Activated CD4-positive, alpha-beta T cell treated with anti-CD3 and anti-CD28 coated beads for 1 hour (primary cell): ENCODE measurements around the gene PEX7.
"Not testable (repeated sequence)": the region's sequence is repeated elsewhere in the genome, so short reads cannot be mapped to it uniquely, and the experiment has no call there.

Experiments used
- DNase-seq: peaks from one replicate; pipeline ENCODE4 v3.0.0-alpha.2; 2020

Gene PEX7

DNA sequence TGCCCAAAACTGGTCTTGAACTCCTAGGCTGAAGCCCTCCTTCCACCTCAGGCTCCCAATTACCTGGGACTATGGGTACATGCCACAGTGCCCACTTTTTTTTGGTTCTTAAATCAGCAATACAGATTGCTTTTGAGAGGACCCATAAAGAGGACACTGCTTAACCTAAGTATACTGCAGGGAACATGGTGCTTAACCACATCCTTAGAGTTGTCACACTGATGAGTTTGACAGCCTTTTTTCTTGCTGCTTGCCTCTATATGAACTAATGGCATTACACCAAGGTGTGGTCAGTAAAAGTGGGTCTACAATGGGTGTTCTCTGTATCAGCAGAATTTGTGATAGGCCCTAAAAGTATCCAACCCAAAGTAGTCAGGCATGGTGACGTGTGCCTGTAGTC, 92.6 kb downstream of the PEX7 start:
- no peak for DNase-seq

DNA sequence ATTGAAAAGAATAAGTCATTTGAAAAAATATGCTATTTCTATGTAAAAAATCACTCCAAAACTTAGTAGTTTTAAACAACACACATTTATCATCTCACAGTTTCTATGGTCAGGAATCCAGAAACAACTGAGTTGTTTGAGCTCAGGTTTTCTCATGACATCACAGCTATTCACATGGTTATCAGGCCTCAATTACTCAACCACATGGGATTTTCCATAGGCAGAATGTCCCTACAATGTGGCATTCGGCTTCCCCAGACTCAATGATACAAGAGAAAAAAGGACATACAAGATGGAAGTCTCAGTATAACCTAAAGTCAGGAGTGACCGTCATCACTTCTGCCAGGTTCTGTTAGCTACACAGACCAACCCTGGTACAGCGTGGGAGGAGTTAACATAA, 96.3 kb downstream of the PEX7 start:
- no peak for DNase-seq

DNA sequence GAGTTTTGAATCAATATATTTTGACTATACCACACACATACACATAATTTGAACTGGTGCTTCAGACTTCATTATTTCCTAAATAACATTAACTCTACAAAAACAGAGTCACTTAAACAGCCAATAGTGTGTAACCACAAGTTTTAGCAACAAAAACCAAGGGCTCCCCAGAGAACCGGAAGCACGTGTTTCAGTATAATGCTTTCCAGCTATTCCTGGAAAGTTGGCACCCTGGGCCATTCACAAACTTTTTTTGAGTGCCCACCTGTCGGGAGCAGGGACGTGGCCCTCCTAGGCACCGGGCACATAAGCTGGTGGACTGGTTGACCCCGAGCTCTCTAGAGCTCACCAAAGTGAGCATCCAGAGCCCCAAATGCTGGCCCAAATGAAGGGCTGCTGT, 97.8 kb downstream of the PEX7 start:
- no peak for DNase-seq

DNA sequence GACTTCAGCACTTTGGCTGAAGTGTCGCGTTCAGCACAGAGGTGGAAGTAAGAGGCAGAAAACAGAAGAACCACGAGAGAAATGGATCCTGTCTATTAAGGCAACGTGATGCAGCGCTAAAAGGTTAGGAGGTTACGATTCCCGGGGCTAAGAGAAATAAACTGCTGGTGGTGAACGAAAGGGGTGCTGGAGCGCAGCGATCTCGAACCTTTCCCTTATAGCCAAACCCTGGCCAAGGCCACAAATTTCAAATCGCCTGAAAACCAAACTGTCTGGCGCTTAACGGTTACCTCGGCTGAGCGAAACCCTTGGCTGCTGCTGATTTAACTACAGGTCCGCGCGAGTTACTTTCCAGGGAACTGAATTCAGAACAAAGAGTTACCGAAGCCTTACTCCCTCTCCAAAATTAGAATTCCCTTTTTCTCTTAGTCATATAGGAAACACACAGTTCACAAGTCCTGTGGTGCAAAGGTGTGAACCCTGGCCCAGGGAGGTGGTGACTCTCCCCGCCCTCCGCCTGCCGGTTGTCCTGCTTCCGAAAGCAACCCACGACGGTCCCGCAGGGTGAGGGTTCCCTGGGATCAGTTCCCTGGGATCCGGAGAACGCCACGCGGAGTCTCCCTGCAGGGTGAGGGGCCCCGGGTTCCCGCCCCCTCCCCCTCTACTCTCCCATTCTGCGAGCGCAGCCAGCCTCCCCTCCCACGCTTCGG, 98.4 kb downstream of the PEX7 start:
- no peak for DNase-seq

DNA sequence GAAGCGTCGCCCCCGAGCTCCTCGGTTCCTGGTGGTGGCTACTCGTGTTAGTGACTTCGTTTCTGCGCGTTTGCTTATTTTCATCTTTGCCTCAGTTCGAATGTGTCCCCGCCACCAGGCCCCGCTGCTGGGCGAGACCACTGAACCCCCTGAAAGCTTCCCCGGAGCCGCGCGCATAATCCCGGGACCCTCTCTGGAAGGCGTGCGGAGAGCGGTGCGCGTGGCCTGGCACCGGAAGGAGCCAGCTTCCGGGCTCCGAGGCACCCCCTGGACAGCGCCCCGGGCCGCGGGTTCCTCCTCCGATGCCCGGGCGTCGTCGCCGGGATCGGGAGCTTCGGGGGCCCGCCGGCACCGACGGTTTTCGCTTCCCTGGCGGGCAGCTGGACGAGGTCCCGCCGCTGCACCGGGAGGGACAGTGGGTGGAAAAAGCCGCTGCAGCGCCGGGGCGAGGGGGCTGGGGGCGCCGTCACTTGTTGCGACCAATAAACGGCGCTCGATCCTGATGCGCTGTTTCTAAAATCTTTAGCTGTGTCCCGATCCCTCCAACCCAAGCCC, 99.1 kb downstream of the PEX7 start:
- no peak for DNase-seq

DNA sequence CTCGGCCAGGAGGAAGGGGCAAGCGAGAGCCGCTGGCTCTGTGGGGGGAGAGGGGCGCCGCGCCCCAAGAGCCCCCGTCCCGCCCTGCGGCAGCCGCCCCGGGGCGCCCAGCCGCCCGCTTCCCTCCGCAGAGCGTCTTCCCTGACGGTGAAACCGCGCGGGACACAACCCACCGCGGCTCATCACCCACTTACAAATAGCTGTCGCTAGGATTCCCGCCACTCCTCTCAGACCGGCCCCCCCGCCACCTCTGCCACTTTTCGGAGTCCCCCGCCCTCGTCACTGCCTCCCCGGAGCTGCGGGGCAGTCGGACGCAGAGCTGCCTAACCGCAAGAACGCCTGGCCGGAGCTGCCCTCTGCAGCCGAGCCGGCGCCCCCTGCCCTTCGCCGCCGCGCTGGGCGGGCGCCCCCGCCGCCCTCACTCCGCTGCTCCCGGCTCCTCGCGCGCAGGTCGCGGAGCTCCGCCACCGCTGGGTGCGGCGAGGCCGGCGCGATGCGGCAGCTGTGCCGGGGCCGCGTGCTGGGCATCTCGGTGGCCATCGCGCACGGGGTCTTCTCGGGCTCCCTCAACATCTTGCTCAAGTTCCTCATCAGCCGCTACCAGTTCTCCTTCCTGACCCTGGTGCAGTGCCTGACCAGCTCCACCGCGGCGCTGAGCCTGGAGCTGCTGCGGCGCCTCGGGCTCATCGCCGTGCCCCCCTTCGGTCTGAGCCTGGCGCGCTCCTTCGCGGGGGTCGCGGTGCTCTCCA, 99.7 kb downstream of the PEX7 start, which contains the start of gene SLC35D3:
TSS of gene SLC35D3 (plus strand) at position 366 of the 749 bp plus-strand sequence. CDS start at position 494, 128 bp downstream.
- no peak for DNase-seq

DNA sequence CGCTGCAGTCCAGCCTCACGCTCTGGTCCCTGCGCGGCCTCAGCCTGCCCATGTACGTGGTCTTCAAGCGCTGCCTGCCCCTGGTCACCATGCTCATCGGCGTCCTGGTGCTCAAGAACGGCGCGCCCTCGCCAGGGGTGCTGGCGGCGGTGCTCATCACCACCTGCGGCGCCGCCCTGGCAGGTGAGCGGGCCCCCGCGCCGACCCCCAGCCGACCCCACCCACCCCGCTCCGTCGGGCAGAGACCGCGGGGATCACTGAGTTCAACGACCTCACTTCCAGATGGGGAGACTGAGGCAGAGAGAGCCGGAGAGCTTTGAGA, 100.3 kb downstream of the PEX7 start:
- DNase-seq = no peak

DNA sequence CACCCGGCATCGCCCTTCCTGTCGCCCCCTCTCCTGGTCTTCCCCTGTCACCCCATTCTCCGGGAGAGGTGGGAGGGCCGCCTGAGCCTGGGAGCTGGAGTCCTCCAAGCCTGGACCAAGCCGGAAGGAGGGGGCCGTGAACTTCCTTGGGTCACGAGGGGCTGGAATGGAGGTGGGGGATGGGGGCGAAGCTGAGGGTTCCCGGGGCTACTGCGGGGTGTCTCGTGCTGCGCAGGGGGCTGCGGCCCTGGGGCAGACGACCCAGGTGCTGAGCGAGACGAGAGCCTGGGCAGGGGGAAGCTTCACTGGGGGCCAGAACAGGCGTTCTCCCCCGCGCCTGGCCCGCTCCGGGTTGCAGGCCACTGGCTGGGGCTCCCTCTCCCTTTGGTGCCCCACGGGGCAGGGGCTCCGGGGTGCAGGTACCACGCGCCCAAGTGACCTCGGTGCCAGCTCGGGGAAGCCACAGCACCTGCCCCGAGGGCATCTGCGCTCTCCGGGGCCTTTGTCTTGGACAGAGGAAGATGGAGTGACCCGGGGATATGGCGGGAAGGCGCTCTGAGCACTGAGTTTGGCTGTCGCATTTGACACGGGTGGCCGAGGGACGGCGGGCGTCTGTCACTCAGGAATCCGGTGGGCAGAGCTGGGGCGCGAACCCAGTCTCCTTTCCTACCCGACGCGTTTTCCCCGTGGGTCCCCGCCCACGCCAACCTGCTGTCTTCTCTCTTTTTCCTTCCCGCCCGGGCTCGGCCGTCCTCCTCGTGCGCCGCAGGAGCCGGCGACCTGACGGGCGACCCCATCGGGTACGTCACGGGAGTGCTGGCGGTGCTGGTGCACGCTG, 100.9 kb downstream of the PEX7 start:
- DNase-seq = no peak

DNA sequence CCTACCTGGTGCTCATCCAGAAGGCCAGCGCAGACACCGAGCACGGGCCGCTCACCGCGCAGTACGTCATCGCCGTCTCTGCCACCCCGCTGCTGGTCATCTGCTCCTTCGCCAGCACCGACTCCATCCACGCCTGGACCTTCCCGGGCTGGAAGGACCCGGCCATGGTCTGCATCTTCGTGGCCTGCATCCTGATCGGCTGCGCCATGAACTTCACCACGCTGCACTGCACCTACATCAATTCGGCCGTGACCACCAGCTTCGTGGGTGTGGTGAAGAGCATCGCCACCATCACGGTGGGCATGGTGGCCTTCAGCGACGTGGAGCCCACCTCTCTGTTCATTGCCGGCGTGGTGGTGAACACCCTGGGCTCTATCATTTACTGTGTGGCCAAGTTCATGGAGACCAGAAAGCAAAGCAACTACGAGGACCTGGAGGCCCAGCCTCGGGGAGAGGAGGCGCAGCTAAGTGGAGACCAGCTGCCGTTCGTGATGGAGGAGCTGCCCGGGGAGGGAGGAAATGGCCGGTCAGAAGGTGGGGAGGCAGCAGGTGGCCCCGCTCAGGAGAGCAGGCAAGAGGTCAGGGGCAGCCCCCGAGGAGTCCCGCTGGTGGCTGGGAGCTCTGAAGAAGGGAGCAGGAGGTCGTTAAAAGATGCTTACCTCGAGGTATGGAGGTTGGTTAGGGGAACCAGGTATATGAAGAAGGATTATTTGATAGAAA, 101.7 kb downstream of the PEX7 start:
- no peak for DNase-seq

DNA sequence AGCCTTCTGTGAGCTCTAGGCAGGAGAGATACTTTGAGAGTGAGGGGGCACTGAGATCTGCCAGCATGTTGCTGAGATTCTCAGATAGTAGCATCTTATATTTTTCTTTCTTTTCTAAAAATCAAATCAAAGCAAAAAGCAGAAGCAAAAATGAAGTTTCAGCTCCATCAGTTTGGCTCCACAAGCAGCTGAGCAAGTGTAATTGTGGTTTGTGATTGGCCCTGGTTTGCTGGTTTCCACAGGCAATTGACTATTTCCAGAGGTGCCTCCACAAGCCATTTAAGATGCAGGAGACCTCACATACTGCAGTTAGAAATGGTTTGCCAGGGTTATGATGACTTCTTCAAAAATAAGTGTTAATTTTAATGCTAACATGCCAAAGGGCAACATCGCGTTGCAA, 104.0 kb downstream of the PEX7 start:
- DNase-seq = no peak

DNA sequence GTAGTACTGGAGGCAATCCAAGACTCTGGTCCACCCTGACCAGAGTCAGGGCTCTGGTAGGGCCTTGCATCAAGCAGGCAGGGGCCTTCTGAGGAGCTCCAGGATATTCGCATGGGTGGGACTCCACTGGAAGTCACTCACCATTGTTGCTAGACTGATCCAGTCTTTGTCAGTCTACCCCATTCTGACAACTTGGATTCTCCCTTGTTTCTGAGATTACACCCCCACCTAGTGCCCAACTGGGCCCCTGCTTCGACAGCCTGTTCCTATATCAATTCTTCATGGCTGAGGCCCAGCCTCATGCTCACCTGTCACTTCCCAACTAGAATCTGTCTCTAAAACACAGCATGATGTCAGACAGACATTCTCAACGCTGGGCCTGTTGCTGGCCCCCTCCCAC, 104.9 kb downstream of the PEX7 start:
- DNase-seq = no peak

DNA sequence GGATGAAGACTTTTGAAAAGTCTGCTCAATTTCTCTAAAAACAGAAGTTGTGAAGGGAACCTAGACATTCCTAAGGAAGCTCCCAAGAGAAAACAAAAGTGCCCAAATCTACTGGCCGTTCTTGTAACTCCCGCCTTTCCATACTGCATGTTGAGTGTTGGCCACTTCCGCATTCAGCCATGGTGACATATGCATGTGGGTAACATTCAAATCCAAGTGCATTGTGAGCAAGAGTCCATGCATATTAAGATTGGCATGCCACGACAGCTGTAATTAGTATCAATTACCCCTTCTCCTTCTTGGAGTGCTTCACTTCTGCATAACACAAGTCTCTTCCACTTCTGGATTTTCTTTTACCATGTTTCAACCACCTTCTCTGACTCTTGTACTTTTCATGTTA, 108.1 kb downstream of the PEX7 start:
- no peak for DNase-seq

DNA sequence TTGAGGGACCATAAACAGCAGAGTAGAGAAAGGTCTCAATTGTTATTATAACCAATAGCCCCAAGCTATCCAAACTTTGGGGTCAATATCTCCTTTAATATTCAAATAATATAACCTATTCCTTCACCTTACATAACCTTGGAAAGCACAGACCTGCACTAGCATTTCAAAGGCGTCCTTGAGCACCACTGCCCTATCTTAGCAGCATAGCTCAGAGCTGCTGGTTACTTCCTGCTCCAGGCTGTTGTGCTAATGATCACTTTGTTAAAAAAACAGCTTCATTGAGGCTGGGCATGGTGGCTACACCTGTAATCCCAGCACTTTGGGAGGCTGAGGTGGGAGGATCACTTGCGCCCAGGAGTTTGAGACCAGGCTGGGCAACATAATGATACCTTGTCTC, 110.2 kb downstream of the PEX7 start:
- no peak for DNase-seq

DNA sequence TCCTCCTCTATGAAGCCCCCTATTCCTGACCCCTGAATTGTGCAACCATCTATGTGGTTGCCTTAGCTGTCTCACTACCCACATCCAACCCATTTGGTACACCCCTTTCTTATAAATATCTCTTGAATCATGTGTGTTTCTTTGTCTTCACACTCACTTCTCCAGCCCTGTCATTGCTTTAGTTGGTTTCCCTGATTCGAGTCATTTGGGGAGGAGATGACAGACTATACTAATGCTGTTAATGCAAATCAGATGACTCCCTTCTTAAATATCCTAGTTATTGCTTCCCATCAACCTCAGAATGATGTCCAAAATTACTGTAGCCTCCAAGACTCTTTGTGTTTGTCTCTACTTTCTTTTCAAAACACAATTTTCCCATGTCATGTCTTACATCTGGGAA, 122.7 kb downstream of the PEX7 start:
- DNase-seq = no peak

DNA sequence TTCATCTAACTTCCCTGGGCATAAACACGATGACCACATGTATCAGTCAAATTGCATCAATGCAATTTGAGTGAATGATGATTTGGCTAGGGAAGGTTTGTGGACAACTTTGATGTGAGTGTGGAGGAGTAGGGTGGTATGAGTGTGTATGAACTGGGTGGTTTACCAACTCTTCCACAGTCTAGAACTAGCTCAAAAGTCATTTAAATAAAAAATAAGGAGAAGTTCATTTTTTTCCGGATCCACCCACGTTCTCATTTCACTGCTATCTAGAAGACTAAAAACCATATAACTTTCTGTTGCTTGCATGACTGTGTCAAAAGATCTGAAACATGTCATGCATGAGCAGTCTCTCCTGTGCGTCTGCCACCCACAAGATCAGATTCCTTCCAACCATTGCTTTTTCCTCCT, 123.3 kb downstream of the PEX7 start:
- no peak for DNase-seq

DNA sequence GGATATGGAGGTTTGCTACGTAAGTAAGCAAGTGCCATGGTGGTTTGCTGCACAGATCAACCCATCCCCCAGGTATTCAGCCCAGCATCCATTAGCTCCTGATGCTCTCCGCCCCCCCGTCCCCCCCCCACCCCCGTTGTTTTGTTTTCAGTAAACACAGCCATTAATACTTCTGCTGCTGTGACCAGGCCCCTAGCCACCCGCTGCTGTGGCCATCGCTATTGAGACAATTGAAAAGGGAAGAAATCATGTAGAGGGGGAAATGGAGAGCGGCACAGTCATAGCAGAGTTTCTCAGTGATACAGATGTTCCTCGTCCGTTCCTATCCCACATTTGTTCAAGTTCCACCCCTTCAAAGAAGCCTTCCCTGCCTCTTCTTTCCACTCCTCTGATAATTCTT, 124.6 kb downstream of the PEX7 start:
- DNase-seq = no peak

DNA sequence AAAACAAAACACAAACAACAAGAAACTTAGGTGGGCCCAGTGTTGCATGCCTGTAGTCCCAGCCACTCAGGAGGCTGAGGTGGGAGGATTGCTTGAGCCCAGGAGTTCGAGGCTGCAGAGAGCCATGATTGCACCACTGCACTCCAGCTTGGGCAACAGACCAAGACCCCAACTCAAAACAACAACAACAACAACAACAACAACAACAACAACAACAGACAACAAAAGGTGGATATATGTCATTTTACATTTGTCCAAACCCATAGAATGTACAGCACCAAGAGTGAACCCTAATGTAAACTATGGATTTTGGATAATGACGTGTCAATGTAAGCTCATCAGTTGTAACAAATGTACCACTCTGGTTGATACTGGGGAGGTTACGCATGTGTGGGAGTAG, 127.6 kb downstream of the PEX7 start:
- not testable (repeated sequence) for DNase-seq

DNA sequence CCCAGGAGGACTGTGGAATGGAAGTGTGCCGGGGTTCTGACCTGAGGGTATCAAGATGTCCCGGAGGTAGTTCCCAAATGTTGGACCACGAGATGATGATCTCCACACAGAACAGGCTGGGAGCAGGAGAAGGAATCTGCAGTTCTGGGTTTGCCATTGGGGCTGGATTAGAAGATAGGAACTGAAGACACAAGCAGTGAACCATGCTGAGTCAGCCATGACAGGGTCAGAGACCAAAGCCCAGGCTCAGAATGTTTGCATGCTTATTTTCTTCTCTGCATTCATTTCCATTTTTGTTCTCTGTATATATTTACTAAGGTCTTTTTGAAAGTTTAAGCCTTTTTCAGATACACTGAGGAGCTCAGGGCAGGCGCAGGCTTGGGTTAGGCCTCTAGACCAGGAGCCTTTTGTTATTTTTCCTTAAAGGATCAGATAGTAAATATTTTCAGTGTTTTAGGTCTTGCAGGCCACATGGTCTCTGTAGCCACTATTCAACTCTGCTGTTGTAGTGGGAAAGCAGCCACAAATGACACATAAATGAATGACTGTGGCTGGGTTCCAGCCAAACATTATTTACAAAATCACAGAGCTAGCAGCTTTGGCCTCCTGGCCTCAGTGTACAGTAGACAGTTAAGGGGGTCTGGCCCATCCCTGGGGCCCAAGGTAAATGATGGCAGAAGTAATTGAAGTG, 128.2 kb downstream of the PEX7 start:
- DNase-seq = no peak

DNA sequence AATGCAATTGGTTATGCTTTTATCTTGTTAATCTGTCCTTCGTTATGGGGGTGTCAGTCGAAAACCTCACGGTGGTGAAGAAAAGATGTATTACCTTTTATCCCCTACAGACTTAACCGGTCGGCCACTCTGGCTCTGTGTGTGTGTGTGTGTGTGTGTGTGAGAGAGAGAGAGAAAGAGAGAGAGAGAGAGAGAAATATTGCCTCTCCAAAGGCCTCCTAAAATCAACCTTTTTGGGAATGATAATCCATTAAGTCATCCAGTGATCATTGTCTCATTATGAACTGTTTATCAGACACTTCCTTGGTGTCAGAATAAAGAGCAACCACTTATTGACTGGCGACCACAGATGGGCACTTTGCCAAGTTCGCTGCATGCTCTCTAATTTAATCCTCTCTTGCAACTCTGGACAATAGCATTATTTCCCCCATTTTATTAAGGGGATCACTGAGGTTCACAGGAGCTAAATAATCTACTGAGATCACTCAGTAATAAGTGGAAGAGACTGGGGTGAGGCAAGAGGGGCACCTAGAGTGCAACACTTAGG, 130.4 kb downstream of the PEX7 start:
- DNase-seq = no peak

DNA sequence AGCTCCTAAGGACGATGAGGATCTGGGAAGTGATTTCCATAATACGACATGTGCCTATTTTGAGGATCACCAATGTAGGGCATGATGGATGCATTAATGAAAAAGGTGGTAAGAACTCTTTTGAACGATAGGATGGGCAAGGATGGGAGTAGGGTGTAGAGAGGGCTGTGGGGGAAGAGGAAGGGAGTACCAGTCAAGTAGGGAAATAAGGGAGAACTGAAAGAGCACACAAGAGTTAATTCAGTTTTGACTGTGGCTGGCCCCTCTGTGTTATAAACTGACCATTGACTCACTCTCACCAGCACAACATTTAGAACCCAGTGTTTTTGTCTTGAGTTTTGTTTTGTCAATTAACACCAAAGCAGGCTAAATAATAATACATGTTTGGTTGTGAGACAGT, 132.7 kb downstream of the PEX7 start:
- no peak for DNase-seq

DNA sequence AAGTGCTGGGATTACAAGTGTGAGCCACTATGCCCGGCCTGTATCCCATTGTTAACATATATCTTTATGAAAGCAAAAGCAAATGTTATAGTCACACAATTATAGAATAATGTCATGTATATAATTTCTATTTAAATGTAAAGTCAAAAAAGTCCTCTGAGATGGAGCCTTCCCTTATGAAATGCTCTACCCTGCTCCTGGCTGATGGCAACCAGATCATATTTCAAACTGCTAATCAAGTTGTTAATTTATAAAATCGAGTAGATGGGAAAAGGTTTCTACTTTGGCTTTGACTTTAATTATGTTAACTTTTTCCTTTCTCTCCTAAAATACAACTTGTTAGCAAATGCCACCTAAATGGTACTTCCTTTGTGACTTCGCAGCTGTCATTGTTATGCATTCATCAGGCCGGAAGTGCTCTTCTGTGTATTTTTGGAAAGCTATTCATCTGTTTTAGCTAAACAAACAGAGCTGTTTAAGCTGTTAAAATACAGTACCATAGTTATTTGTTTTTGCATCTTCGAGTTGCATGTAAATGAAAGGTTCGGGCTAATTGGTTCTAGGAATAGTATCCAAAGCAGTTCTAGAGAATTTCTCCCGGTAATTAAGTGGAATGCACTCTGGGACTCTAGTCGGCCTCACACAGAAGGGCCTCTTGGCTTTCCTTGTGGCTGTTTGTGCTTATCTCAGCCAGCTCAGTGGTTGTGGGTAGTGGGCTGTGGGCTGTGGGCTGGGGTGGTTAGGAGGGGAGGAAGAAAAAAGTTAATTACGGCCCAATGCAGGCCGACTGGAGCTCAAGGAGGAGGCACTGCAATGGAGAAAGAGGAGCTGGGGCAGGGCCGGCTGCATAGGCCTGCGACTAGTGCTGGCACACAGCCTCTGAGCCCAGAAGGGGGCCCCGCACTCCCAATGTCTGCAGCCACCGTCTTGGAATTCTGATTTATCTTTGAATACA, 134.5 kb downstream of the PEX7 start:
- no peak for DNase-seq
